C4-2B (cell line): ENCODE measurements around the gene FGF11.

Experiments
- ZFX ChIP-seq: fragments of 450-650 bp; IDR thresholded peaks from 2 replicates; pipeline ENCODE4 v1.6.1; 2017
- TF ChIP-seq, protein P1 (sequence below): fragments of 450-650 bp; conservative IDR thresholded peaks from 2 replicates; pipeline ENCODE4 v1.5.1; 2017; ENCODE audit warnings: mild to moderate bottlenecking

DNA sequence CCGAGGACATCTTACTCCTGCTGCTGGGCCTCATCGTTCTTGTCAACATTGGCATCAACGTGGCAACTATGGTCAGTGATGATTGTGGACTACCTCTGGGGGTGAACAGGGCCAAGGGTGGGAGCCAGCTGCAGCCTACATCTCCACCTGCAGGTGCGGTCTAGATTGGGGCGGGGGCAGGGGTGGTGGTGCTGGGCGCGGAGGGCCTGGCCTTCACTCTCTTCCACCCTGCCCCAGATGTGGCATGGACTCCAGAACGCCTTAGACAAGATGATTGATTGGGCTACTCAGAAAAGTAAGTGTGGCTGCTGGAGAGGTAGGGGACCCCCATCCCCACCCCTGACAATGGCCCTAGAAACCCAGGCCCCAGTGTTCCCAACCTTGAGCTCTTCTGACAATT is 13.6 kb upstream of the FGF11 start:
- TF ChIP-seq, protein P1, sequence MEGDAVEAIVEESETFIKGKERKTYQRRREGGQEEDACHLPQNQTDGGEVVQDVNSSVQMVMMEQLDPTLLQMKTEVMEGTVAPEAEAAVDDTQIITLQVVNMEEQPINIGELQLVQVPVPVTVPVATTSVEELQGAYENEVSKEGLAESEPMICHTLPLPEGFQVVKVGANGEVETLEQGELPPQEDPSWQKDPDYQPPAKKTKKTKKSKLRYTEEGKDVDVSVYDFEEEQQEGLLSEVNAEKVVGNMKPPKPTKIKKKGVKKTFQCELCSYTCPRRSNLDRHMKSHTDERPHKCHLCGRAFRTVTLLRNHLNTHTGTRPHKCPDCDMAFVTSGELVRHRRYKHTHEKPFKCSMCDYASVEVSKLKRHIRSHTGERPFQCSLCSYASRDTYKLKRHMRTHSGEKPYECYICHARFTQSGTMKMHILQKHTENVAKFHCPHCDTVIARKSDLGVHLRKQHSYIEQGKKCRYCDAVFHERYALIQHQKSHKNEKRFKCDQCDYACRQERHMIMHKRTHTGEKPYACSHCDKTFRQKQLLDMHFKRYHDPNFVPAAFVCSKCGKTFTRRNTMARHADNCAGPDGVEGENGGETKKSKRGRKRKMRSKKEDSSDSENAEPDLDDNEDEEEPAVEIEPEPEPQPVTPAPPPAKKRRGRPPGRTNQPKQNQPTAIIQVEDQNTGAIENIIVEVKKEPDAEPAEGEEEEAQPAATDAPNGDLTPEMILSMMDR, result no peak
- no peak for TF ChIP-seq ZFX
